Activated CD4-positive, alpha-beta T cell treated with anti-CD3 and anti-CD28 coated beads, Interleukin-2, amount 50 U/mL, for 4 hours (primary cell): Measurements from ENCODE around the gene EPHA1.
"Not testable (repeated sequence)": the region's sequence is repeated elsewhere in the genome, so short reads cannot be mapped to it uniquely, and the experiment has no call there.

Experiments
- DNase-seq, 2 experiments: peaks; one replicate each; pipeline ENCODE4 v3.0.0-alpha.2; 2020

EPHA1 gene

DNA sequence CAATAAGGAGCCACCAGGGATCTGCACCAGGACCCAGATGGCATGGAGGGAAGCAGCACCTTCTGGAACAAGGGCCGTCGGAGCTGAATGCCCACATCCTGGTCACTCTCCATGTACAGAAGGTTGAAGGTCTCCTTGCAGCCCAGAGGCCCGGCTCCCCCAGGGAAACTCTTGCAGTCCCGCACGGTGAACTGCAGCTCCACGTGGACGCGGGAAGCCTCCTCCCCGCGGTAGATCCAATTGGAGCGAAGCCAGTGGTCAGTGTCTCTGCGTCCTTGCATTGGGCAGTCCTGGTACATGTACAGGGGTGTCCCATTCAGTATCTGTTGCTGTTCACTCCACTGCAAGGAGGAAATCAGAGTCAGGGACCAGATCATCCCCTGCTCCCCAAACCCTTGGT lies 7.4 kb downstream of the EPHA1 start:
- no peak for DNase-seq

DNA sequence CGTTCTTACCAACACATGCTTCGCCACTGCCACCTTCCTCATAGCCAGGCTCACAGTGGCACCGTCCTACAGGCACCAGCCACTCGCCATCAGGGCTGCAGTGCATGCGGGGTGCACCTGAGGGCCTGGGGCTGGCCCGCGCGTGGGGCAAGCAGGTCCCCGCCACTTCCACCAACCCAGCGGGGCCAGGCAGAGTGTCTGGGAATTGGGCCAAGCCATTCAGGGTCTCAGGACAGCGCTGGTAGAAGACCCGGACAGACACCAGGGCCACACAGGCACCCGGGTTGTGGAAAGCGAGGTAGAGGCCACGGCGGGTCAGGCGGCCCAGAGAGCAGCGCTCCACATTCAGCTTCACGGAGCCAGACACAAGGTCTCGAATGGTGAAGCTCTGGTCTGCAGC lies 9.0 kb downstream of the EPHA1 start:
- DNase-seq: no peak

DNA sequence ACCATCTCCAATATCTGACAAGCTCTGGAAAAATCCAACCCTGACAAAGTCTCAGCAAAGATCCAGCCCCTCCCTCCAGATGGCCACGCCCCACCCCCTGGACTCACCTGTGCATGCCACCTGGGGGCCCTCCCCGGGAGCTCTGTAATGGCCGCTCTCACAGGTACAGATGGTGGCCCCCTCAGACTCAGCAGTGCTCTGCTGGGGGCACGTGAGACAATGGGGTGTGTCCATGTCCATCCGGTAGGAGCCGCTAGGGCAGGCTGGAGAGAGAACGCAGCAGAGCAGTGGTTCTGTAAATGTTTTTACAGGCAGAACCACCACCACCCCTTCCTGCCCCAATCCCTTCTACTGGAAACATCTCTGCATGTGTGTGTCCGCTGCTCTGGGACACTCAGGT lies 9.5 kb downstream of the EPHA1 start:
- no peak for DNase-seq

DNA sequence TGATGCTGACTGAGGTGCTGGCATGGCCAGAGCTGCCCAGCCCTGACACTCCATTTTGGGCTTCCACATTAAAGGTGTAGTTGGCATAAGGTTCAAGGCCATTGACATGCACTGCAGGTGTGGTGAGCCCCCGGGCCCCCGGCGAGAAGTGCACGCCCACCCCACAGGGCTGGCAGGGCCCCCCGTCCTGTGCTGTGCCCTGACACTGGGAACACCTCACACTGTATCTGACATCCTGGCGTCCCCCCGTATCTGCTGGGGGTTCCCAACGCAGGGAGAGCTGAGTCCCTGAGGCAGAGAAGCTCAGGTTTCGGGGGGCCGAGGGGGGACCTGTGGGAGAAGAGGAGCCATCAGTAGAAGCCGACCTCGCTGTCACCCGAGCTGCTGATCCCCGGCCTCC lies 10.0 kb downstream of the EPHA1 start:
- no peak for DNase-seq

DNA sequence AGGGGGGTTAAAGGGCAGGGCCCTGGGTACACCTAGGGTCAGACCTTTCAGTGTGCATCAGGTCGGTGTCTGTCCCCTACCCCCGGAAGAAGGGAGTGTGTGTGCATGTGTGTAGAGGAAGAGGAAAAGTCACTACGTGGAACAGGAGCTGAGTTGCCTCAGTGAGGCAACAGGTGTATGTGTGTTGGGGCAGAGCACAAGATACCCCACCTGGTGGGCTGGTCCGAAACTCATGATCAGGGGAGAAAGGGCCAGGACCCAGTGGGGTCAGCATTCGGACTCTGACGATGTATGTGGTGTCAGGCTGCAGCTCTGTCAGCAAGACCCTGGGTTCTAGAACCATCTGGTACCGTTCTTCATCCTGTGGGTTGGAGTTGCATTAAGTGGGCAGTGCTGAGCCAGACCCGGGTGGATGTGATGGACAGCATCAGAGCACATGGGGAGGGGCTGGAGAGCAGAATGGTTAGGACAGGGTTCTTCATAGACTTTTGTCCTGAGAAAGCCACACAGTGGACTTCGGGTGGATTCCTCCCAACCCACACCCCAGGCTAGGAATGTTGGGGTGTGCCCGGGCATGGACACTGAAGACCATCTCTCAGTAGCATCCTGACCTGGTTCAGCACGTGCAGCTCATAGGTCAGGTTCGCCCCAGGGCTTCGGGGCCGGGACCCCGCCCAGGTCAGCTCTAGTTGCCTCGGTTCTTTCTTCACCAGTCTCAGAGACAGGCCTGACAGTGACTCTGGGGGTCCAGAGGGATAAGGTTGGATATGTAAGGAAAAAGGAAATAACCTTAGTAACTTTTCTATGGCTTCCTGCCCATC lies 10.7 kb downstream of the EPHA1 start:
- no peak for DNase-seq

DNA sequence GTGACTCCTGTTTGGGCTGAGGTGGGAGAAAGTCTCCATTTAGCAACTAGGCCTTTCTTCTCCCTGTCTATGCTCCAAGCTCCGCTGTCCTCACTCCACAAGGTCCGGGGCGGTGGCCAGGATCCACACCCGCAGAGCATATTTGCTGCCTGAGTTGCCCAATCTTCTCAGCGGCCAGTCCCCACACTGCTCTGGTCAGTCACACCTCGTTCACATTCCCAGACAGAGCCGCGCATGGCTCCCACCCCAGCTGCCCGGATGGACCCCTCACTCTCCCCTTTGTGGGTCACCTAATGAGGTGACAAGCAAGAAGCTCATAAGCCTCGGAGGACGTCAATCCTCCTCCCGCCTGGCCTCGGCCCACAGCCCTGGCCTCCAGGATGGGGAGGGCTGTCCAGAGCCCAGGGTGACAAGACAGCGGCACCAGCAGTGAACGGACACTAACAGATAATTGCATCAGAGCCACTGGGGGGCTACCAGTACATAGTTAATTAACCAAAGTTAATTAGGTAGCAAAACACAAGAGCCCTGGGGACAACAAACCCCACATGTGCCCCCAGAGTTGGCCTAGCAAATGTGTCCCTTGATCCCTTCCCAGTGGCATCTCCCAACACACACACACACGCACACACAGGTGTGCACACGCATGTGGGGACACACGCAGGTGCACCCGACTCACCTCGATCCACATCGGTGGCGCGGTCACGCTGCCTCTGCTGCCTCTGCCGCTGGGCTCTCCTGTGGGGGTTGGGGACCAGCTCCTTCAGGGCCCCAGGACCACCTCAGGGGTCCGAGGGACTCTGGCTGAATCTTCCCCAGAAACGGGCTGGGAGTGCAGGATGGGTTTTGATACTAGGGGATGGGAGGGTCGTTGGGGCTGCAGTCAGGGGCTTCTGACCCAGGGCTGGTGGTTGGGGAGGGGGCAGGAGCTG lies 11.8 kb downstream of the EPHA1 start:
- DNase-seq: no peak

DNA sequence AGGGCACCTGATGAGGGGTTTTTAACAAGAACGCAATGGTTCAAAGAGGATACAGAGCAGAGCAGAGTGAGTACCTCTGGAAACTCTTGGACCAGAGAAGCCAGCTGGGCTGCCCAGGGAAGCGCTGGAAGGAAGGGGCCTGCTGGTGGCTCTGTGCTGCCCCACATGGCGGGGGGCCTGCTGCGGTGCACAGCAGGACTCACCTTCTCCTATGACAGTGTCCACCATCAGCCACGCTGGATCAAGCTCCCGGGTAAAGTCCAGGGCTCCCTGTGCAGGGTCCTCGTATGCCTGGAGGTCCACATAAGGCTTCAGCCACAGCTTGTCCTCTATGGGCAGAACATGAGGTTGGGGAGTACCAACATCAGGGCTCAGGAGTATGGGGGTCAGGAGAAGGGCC lies 12.5 kb downstream of the EPHA1 start:
- no peak for DNase-seq

DNA sequence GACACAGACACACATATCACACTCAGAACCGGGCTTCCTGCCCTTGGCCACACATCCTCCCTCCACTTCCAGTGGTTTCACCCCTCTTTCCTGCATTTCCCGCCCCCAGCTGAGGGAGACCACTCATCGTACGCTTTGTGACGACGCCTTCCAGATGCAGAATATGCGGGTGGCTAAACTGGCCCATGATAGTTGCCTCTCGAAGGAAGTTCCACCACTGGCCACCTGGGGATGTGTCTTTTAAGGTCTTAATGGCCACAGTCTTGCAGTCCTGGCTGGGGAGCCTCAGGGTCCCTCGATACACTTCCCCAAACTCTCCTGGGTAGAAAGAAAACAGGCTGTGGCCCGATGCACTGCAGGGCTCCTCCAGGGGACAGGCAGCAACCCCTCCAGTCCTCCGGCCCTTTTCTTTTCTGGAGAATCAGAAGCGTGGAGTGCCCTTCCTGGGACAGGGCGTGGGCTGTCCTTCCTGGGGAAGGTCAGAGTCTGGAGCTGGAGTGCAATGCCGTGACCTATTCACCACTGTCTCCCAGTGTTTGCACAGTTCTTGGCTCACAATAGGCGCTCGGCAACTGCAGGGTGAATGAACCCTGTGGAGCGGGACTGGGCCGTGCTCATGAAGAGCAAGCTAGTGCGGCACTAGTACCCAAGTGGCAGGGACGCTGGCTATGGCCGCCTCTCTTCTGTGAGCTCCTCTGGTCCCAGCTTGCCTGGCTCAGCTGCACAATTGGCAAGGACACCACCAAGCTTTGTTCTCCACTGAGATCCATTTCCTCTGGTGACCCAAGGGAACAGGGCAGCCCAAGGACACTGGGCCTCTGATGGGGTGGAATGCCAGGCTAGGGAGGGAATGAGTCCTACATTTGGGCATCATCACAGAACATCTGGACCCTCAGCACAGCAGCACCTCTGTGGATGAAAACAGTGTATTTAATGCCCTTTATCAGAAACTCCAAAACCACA lies 13.2 kb downstream of the EPHA1 start:
- no peak for DNase-seq

DNA sequence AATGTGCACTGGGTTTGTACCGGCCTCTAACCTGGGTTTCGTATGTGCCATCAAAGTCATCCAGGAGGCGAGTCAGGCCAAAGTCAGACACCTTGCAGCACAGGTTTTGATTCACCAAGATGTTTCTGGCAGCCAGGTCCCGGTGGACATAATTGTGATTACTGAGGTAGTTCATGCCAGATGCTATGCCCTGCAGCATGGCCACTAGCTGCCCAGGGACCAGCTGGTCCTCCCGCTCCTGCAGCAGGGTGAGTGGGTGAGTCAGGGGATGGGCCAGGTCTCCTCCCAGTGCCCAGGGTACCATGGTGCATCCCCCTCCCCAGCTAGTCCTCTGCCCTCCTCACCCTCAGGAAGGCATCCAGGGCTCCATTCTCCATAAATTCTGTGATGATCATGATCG lies 13.9 kb downstream of the EPHA1 start:
- DNase-seq: no peak

DNA sequence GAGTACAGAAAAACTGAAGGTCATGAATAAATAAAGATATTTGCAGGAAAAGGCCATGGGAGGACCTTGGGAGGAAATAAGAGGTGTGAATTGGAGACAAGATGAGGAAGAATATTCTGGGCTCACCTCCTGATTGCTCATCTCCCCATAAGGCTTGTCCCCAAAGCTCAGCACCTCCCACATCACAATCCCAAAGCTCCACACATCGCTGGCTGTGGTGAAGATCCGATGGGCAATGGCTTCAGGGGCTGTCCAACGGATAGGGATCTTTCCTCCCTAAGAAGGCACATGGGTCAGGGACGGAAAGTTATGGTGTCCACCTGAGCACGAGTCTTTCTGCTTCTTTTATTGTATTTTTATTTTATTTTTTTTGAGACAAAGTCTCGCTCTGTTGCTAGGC lies 14.6 kb downstream of the EPHA1 start:
- DNase-seq: no peak

DNA sequence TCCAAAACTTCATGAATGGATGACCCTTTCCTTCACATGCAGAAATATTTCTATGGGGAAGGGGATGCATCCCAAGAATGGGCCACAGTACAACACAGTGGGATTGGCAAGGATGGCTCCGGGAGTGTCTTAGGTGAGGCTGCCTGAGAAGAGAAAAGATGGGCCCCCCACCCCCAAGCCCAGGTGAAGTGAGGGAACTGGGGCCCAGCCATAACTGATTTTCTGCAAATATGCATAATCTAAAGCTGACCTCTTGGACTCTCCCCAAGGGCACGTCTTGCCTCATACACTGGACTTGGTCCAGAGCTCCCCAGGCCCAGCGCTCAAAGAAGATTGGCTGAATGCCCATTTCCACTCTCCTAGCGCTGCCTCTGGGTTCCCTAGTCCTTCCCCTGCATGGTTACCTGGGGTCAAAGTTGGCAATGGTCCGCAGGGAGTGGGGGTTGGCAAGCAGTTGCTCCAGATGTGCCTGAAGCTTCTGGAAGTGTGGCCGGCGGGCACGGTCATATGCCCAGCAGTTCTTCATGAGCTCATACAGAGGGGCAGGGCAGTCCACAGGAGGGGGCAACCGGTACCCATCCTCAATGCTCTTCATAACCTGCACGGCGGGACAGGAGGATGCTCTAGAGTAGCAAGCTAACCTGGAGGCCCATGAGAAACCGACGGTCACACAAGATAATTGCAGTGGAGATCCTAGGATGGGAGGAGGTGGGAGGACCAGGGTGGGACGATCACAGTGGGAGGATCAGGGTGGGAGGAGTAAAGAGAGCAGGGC lies 15.2 kb downstream of the EPHA1 start:
- no peak for DNase-seq

DNA sequence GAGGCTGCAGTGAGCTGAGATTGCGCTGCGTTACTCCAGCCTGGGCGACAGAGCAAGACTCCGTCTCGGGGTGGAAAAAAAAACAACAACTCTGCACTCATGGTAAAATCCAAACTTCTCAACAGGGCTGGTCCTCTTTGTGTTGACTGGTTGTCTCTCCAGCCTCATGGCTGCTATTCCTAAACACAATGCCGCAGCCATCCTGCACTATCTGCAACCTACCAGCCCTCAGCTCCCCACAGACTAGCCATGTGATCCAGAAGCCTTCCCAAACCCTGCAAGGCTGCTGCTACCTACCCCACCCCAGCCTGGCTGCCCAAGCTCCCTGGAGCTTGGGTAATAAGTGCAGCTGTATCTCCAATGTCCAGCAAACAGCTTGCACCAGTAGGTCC lies 15.8 kb downstream of the EPHA1 start:
- no peak for DNase-seq

DNA sequence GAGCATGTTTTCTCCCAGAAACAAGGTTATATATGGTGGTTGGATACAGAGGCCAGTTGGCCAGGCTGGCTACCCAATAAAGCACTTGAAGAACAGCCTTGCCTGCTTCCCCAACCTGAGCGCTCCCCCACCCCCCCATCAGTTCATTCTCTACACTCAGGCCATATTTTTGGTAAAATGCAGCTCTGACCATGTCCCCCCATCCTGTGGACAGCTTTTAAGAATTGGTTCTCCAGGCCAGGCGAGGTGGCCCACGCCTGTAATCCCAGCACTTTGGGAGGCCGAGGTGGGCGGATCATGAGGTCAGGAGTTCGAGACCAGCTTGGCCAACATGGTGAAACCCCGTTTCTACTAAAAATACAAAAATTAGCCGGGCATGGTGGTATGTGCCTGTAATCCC lies 16.2 kb downstream of the EPHA1 start:
- DNase-seq: not testable (repeated sequence)

DNA sequence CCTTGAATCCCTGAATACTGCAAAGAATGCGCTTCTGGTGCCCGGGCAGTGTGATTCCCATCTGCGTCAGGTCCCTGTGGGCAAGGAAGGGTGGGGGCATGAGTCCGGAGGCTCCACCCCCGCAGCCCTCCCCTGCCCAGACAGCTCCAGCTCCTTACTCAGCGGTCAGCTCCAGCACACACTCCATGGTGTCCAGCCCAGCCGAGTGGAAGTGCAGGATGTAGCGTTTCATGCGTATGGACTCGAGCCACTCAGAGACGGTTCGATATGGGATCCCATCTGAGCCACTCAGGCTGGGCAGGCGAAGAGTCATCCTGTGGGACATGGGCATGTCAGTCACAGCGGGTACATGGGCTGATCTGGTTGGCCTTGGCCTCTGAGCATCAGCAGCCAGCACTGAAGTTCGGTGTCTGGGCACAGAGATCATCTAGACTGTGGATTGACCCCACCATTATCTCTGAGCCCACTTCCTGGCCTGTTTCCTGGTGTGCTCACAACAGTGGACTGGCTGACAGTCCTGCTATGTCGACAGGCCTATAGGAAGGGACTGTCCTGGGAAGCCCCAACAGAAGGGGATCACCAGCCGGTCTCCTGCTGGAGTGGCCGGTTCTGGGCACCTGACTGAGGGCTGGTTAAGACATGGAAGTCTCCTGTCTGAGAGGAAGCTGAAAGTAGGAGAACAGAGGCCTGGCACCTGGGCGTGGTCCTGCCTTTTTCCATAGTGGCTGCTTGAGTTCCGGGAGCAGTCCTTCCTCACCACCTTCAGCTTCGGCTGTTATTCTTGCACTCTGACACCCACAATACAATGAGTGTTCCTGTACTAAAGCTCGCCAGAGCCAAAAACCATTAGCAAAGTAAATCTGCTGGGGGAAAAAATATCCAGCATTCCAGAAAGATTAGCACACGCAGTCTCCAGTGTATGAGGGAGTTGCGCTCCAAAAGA lies 16.9 kb downstream of the EPHA1 start:
- no peak for DNase-seq

DNA sequence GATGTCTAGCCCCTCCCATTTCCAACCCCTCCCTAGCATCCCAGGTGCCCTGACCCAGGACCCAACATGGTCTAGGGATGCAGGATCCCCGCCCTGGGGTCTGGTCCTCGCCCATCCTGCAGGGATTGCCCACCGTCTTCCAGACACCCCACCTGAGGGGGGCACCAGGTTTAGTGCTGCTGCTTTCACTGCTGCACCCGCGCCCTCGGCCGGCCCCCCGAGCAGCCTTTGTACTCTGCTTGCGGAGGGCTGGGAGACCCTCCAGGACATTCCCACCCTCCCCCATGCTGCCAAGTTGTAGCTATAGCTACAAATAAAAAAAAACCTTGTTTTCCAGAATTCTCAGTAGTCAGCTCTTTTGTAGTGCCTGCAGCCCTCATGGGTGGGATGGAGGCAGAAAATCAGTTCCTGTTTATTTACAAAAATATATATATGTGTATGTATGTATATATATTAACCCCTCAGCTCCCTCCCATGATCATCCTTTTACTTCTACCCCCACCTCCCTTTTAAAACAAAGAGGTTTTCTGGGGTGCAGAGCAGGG lies 17.8 kb downstream of the EPHA1 start:
- DNase-seq: no peak

DNA sequence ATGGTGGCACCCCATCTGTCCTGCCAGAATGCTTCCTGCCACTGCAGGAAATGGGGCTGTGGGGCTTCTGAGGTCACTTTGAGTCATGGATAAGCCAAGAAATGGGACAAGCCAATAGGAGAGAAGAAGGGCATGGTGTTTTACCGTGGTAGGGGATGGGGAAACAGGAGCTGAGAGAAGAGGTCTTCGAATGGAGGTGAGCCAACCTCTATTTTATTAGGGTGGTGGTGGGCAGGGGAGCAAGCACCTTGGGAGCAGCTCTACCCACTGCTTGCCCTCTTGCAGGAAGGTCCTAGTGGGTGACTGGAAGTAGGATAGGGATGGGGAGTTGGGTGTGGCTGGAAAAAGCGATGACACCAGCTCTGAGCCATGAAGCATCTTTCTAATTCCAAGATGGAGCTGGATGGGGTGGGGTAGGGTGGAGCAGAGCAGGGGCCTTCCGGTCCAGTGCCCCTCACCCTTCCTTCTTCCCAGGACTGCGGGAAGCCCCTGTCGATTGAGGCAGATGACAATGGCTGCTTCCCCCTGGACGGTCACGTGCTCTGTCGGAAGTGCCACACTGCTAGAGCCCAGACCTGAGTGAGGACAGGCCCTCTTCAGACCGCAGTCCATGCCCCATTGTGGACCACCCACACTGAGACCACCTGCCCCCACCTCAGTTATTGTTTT lies 18.4 kb downstream of the EPHA1 start:
- DNase-seq: no peak

DNA sequence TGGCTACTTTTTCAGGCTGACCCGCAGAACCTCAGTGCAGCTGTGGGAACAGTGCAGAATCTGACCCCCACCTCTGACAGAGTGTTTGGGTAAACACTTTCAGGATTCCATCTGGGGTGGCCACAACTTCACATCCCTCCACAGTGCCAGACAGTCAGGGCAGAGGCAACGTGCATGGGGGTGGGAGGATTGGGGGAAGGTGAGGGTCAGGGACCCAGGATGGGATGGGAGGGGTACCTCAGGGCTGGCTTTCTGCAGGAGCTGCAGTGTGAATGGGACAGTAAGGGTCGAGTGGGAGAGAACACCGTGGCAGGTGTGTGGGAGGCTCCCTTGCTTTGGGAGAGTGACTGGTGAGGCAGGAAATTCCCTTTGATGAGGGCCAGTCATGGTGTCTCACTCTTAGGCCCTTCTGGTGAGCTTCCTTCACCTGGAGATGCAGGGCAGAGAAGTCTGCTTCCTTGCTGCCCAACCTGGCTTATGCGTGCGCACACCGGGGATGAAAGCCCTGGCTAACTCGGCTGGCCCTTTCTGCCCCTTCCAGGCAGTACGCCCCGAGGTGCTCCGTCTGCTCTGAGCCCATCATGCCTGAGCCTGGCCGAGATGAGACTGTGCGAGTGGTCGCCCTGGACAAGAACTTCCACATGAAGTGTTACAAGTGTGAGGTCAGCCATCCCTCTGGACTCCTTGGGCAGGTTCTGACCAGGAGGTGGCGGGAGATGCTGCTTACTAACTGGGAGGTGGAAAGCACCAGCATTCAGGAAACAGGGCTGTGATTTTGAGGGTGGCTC lies 19.1 kb downstream of the EPHA1 start:
- no peak for DNase-seq

DNA sequence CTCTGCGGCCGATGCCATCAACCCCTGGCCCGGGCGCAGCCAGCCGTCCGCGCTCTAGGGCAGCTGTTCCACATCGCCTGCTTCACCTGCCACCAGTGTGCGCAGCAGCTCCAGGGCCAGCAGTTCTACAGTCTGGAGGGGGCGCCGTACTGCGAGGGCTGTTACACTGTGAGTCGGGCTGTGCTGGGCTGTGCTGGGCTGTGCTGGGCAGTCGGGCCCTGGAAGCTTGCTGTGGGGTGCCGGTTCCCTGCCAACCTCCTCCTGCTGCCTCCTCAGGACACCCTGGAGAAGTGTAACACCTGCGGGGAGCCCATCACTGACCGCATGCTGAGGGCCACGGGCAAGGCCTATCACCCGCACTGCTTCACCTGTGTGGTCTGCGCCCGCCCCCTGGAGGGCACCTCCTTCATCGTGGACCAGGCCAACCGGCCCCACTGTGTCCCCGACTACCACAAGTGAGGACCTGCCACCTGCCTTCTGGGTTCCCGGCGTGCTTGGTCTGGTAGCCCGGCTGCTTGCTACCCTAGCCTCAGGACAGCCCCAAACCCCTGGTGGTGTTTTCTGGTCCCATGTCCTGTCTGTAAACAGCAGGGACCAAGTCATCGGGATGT lies 20.1 kb downstream of the EPHA1 start:
- DNase-seq: no peak

DNA sequence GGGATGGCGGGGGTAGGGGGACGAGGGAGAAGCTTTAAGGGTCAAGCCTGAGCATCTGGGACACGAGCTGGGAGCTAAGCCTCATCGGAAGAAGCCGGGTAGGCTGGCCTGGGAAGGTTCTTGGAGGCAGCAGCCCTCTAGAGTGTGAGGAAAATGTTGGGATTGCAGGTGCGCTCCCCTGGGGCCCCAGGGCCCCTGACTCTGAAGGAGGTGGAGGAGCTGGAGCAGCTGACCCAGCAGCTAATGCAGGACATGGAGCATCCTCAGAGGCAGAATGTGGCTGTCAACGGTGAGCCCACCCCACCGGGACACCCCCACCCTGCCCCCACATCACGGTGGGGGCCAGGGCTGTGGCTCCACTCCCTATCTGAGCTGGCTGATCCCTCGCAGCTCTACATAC lies 20.6 kb downstream of the EPHA1 start:
- DNase-seq: no peak
